H1 (cell line): ENCODE measurements around the gene ARSK.

ENCODE experiments used
- CBX5 ChIP-seq: fragments of 300-800, 300-1000 bp; sonication (generic); IDR thresholded peaks from 2 replicates; pipeline ENCODE4 v1.7.1; 2016; ENCODE audit warnings: antibody characterized with exemption, low read length, low read depth
- CBX8 ChIP-seq: fragments of 300-800, 300-1000 bp; sonication (generic); IDR thresholded peaks from 2 replicates; pipeline ENCODE4 v1.7.1; 2016; ENCODE audit warnings: low read depth, low read length, borderline replicate concordance
- EP300 ChIP-seq, 2 experiments: IDR thresholded peaks; 1 replicate in 1 of 2; 2 replicates in 1 of 2; pipeline ENCODE4 v1.6.1; 2011 to 2012; ENCODE audit warnings: low read depth in 2 of 2, low read length in 2 of 2, mild to moderate bottlenecking in 2 of 2, borderline replicate concordance in 1 of 2, inconsistent platforms in 1 of 2, moderate library complexity in 1 of 2
- EZH2 ChIP-seq: fragments of 200-600 bp; sonication (generic); IDR thresholded peaks from 2 replicates; pipeline ENCODE4 v1.7.1; 2012; ENCODE audit warnings: low read depth, mild to moderate bottlenecking, moderate library complexity, low read length, inconsistent platforms; ENCODE audit not compliant: severe bottlenecking
- GABPA ChIP-seq: IDR thresholded peaks from 2 replicates; pipeline ENCODE4 v1.6.1; 2011; ENCODE audit warnings: mild to moderate bottlenecking, low read length, moderate library complexity, borderline replicate concordance; ENCODE audit not compliant: insufficient read depth
- HDAC2 ChIP-seq, 2 experiments: fragments of 300-600 bp in 1 of 2; sonication (generic) in 1 of 2; IDR thresholded peaks; 2 replicates each; pipeline ENCODE4 v1.6.1; 2011 to 2012; ENCODE audit warnings: low read depth in 2 of 2, low read length in 2 of 2, mild to moderate bottlenecking in 2 of 2, moderate library complexity in 2 of 2, borderline replicate concordance in 1 of 2, inconsistent platforms in 1 of 2
- JUND ChIP-seq: IDR thresholded peaks from 2 replicates; pipeline ENCODE4 v1.6.1; 2011; ENCODE audit warnings: mild to moderate bottlenecking, improper control_type of control experiment, low read length
- POLR2A ChIP-seq, 2 experiments: IDR thresholded peaks; 1 replicate in 1 of 2; 2 replicates in 1 of 2; pipeline ENCODE4 v1.6.1; 2011; ENCODE audit warnings: low read depth in 2 of 2, low read length in 2 of 2, mild to moderate bottlenecking in 2 of 2; ENCODE audit errors: control extremely low read depth in 1 of 2
- SIN3A ChIP-seq, 2 experiments: IDR thresholded peaks in 1 of 2; conservative IDR thresholded peaks in 1 of 2; 2 replicates each; pipeline ENCODE4 v1.6.1; 2011 to 2012; ENCODE audit warnings: low read length in 2 of 2, improper control_type of control experiment in 1 of 2, low read depth in 1 of 2, mild to moderate bottlenecking in 1 of 2
- ZNF274 ChIP-seq: IDR thresholded peaks from 2 replicates; pipeline ENCODE4 v1.7.0; 2012; ENCODE audit warnings: low read length, borderline replicate concordance; ENCODE audit errors: extremely low read depth
- TF ChIP-seq, protein P1 (sequence below), 3 experiments: IDR thresholded peaks; 1 replicate in 2 of 3; 2 replicates in 1 of 3; pipeline versions ENCODE4 v1.5.1 to v1.6.1; 2011; ENCODE audit warnings: low read length in 3 of 3, mild to moderate bottlenecking in 3 of 3, inconsistent platforms in 2 of 3, low read depth in 1 of 3, moderate library complexity in 1 of 3; ENCODE audit not compliant: insufficient read depth in 1 of 3; ENCODE audit errors: control extremely low read depth in 1 of 3
- TF ChIP-seq, protein P2 (sequence below): IDR thresholded peaks from 2 replicates; pipeline ENCODE4 v1.6.1; 2012; ENCODE audit warnings: inconsistent platforms
- TF ChIP-seq, protein P3 (sequence below): fragments of 300-600 bp; sonication (generic); IDR thresholded peaks from 2 replicates; pipeline ENCODE4 v1.7.1; 2012; ENCODE audit warnings: low read length, moderate library complexity, mild to moderate bottlenecking, inconsistent platforms; ENCODE audit not compliant: insufficient replicate concordance

DNA sequence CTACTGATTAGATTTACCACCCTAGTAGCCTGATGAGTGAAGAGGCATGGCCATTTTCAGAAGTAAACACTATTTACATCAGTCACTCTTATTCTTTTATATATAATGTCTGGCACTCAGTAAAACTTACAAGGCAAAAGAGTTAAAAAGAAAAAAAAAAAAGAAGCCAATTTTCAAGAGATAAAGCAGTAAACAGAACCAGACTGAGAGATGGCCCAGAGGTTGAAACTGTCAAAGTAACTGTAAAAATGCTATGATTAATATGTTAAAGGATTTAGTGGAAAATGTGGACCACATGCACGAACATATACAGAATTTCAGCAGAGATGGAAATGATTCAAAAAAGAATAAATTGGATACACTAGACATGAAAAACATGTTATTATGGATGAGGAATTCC is 58.6 kb downstream of the ARSK start:
- TF ChIP-seq, protein P1, sequence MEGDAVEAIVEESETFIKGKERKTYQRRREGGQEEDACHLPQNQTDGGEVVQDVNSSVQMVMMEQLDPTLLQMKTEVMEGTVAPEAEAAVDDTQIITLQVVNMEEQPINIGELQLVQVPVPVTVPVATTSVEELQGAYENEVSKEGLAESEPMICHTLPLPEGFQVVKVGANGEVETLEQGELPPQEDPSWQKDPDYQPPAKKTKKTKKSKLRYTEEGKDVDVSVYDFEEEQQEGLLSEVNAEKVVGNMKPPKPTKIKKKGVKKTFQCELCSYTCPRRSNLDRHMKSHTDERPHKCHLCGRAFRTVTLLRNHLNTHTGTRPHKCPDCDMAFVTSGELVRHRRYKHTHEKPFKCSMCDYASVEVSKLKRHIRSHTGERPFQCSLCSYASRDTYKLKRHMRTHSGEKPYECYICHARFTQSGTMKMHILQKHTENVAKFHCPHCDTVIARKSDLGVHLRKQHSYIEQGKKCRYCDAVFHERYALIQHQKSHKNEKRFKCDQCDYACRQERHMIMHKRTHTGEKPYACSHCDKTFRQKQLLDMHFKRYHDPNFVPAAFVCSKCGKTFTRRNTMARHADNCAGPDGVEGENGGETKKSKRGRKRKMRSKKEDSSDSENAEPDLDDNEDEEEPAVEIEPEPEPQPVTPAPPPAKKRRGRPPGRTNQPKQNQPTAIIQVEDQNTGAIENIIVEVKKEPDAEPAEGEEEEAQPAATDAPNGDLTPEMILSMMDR (IDR thresholded peaks at IDR 0.05; ENCODE audit: control extremely low read depth in 1 of 3, insufficient read depth in 1 of 3, low read depth in 1 of 3, low read length in 3 of 3), result no peak
- TF ChIP-seq SIN3A (conservative IDR thresholded peaks at IDR 0.05 in 1 of 2, IDR thresholded peaks at IDR 0.05 in 1 of 2; ENCODE audit: low read depth in 1 of 2, low read length in 2 of 2) (no peak), EZH2 (no peak), CBX8 (no peak), POLR2A (IDR thresholded peaks at IDR 0.05; ENCODE audit: control extremely low read depth in 1 of 2, low read depth in 2 of 2, low read length in 2 of 2) (no peak), CBX5 (no peak), JUND (no peak), ZNF274 (no peak), GABPA (no peak), EP300 (IDR thresholded peaks at IDR 0.05; ENCODE audit: borderline replicate concordance in 1 of 2, low read depth in 2 of 2, low read length in 2 of 2) (no peak), HDAC2 (IDR thresholded peaks at IDR 0.05; ENCODE audit: borderline replicate concordance in 1 of 2, low read depth in 2 of 2, low read length in 2 of 2) (no peak)
- TF ChIP-seq, protein P2, sequence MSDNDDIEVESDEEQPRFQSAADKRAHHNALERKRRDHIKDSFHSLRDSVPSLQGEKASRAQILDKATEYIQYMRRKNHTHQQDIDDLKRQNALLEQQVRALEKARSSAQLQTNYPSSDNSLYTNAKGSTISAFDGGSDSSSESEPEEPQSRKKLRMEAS, result no peak
- TF ChIP-seq, protein P3, sequence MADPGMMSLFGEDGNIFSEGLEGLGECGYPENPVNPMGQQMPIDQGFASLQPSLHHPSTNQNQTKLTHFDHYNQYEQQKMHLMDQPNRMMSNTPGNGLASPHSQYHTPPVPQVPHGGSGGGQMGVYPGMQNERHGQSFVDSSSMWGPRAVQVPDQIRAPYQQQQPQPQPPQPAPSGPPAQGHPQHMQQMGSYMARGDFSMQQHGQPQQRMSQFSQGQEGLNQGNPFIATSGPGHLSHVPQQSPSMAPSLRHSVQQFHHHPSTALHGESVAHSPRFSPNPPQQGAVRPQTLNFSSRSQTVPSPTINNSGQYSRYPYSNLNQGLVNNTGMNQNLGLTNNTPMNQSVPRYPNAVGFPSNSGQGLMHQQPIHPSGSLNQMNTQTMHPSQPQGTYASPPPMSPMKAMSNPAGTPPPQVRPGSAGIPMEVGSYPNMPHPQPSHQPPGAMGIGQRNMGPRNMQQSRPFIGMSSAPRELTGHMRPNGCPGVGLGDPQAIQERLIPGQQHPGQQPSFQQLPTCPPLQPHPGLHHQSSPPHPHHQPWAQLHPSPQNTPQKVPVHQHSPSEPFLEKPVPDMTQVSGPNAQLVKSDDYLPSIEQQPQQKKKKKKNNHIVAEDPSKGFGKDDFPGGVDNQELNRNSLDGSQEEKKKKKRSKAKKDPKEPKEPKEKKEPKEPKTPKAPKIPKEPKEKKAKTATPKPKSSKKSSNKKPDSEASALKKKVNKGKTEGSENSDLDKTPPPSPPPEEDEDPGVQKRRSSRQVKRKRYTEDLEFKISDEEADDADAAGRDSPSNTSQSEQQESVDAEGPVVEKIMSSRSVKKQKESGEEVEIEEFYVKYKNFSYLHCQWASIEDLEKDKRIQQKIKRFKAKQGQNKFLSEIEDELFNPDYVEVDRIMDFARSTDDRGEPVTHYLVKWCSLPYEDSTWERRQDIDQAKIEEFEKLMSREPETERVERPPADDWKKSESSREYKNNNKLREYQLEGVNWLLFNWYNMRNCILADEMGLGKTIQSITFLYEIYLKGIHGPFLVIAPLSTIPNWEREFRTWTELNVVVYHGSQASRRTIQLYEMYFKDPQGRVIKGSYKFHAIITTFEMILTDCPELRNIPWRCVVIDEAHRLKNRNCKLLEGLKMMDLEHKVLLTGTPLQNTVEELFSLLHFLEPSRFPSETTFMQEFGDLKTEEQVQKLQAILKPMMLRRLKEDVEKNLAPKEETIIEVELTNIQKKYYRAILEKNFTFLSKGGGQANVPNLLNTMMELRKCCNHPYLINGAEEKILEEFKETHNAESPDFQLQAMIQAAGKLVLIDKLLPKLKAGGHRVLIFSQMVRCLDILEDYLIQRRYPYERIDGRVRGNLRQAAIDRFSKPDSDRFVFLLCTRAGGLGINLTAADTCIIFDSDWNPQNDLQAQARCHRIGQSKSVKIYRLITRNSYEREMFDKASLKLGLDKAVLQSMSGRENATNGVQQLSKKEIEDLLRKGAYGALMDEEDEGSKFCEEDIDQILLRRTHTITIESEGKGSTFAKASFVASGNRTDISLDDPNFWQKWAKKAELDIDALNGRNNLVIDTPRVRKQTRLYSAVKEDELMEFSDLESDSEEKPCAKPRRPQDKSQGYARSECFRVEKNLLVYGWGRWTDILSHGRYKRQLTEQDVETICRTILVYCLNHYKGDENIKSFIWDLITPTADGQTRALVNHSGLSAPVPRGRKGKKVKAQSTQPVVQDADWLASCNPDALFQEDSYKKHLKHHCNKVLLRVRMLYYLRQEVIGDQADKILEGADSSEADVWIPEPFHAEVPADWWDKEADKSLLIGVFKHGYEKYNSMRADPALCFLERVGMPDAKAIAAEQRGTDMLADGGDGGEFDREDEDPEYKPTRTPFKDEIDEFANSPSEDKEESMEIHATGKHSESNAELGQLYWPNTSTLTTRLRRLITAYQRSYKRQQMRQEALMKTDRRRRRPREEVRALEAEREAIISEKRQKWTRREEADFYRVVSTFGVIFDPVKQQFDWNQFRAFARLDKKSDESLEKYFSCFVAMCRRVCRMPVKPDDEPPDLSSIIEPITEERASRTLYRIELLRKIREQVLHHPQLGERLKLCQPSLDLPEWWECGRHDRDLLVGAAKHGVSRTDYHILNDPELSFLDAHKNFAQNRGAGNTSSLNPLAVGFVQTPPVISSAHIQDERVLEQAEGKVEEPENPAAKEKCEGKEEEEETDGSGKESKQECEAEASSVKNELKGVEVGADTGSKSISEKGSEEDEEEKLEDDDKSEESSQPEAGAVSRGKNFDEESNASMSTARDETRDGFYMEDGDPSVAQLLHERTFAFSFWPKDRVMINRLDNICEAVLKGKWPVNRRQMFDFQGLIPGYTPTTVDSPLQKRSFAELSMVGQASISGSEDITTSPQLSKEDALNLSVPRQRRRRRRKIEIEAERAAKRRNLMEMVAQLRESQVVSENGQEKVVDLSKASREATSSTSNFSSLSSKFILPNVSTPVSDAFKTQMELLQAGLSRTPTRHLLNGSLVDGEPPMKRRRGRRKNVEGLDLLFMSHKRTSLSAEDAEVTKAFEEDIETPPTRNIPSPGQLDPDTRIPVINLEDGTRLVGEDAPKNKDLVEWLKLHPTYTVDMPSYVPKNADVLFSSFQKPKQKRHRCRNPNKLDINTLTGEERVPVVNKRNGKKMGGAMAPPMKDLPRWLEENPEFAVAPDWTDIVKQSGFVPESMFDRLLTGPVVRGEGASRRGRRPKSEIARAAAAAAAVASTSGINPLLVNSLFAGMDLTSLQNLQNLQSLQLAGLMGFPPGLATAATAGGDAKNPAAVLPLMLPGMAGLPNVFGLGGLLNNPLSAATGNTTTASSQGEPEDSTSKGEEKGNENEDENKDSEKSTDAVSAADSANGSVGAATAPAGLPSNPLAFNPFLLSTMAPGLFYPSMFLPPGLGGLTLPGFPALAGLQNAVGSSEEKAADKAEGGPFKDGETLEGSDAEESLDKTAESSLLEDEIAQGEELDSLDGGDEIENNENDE, result no peak
